Hepatocyte (in vitro differentiated cells): ENCODE results near the gene TBC1D3B.

ENCODE experiments used
- CTCF ChIP-seq: fragments of 200-600 bp; sonication (generic); IDR thresholded peaks from 2 replicates; pipeline ENCODE4 v1.5.1; 2016; ENCODE audit warnings: antibody characterized with exemption, mild to moderate bottlenecking; ENCODE audit not compliant: poor library complexity
- EZH2phosphoT487 ChIP-seq: fragments of 200-600 bp; sonication (generic); IDR thresholded peaks from one replicate; pipeline ENCODE4 v1.6.1; 2018; ENCODE audit warnings: antibody characterized with exemption, mild to moderate bottlenecking, low read depth, moderate library complexity; ENCODE audit not compliant: unreplicated experiment, severe bottlenecking

GRCh38 chr17:36144014-36144413 is 32.4 kb downstream of the TBC1D3B start:
- TF ChIP-seq CTCF (no peak), EZH2phosphoT487 (no peak)
